Cardiac septum (tissue), 1 donor: ENCODE results near the gene PROC. TPM values are rescaled to one million over a fixed set of nuclear protein-coding genes. Genes with fewer than 3 reads are reported as not detected.
A peak's percentile ranks its signal among the peaks of the same experiment; 100 is the strongest.

ENCODE experiments used
- DNase-seq: peaks from one replicate; pipeline ENCODE4 v3.0.0-alpha.2; 2020; ENCODE audit warnings: low spot score
- intact Hi-C: fragments of 100-400 bp; cut with DNase I; formaldehyde crosslinking; loops from one replicate; pipeline ENCODE4 v1.14.0; 2022
- total RNA-seq: library from RNA; stranded (reverse); fragmentation: NEBNext Ultra II Directional; extraction: Animal tissue kit (Norgen Biotek cat#: 25700); gene quantifications from one replicate; pipeline ENCODE4 v1.2.1, GENCODE V29; 2021
- donor health status: DM: no; HTN: no; CAD: no.

PROC gene
- total RNA-seq, 1 donor from 2014 or later: not detected

GRCh38 chr2:127392133-127392827 lies 25.9 kb upstream of the PROC start:
- intact Hi-C loops: no loop called here
- DNase-seq: no peak

GRCh38 chr2:127392828-127393578 lies 25.2 kb upstream of the PROC start:
- intact Hi-C loops: no loop called here
- no peak for DNase-seq

GRCh38 chr2:127394492-127394891 lies 23.7 kb upstream of the PROC start:
- DNase-seq: no peak
- intact Hi-C loops: no loop called here

GRCh38 chr2:127397568-127398238 lies 20.5 kb upstream of the PROC start:
- no peak for DNase-seq
- intact Hi-C loops: no loop called here

- DNase-seq: peak; percentile 94
- intact Hi-C loops: no loop called here
Measured at GRCh38 chr2:127398239-127398590, 20.0 kb upstream of the PROC start.

GRCh38 chr2:127400533-127400896 lies 17.7 kb upstream of the PROC start:
- intact Hi-C loops: loop anchor here (10.0 kb wide), 2 partner anchors 274 to 336 kb away; partner anchors contain the start of gene LIMS2
- DNase-seq: no peak

- peak; percentile 74 for DNase-seq
- intact Hi-C loops: loop anchor here (10.0 kb wide), 2 partner anchors 274 to 336 kb away; partner anchors contain the start of gene LIMS2
Measured at GRCh38 chr2:127400897-127401756, 17.1 kb upstream of the PROC start.

GRCh38 chr2:127401757-127402695 lies 16.2 kb upstream of the PROC start:
- DNase-seq: no peak
- intact Hi-C loops: loop anchor here (10.0 kb wide), 2 partner anchors 273 to 337 kb away; partner anchors contain the start of gene LIMS2

GRCh38 chr2:127403460-127403859 lies 14.8 kb upstream of the PROC start:
- intact Hi-C loops: loop anchor here (10.0 kb wide), 2 partner anchors 271 to 339 kb away; partner anchors contain the start of gene LIMS2
- DNase-seq: no peak

- DNase-seq: no peak
- intact Hi-C loops: loop anchor here (10.0 kb wide), 2 partner anchors 270 to 340 kb away; partner anchors contain the start of gene LIMS2
Measured at GRCh38 chr2:127404466-127405254, 13.6 kb upstream of the PROC start.

- DNase-seq: no peak
- intact Hi-C loops: loop anchor here (10.0 kb wide), 2 partner anchors 270 to 340 kb away; partner anchors contain the start of gene LIMS2
Measured at GRCh38 chr2:127405255-127405610, 13.0 kb upstream of the PROC start.

- intact Hi-C loops: loop anchor here (10.0 kb wide), 2 partner anchors 268 to 342 kb away; partner anchors contain the start of gene LIMS2
- no peak for DNase-seq
Measured at GRCh38 chr2:127406454-127406853, 11.8 kb upstream of the PROC start.

GRCh38 chr2:127407091-127407490 lies 11.1 kb upstream of the PROC start:
- DNase-seq: no peak

GRCh38 chr2:127407661-127408003 lies 10.6 kb upstream of the PROC start:
- DNase-seq: no peak
- intact Hi-C loops: loop anchor here (2.0 to 10.0 kb wide), 3 partner anchors 19 to 343 kb away; partner anchors contain the start of gene LIMS2

More at GRCh38 chr2:127407091-127407490, 11.1 kb upstream of the PROC start:
- intact Hi-C loops: loop anchor here (10.0 kb wide), 2 partner anchors 268 to 342 kb away; partner anchors contain the start of gene LIMS2

- peak; percentile 97 for DNase-seq
- intact Hi-C loops: loop anchor here (2.0 to 10.0 kb wide), 3 partner anchors 19 to 343 kb away; partner anchors contain the start of gene LIMS2
Measured at GRCh38 chr2:127408004-127408806, 10.0 kb upstream of the PROC start.

- no peak for DNase-seq
- intact Hi-C loops: loop anchor here (2.0 to 10.0 kb wide), 3 partner anchors 20 to 344 kb away; partner anchors contain the start of gene LIMS2
Measured at GRCh38 chr2:127408807-127409099, 9.5 kb upstream of the PROC start.
